GM18858 (cell line): Measurements from ENCODE around the gene DNAJB6.

Experiments
- ATAC-seq: cut with Tn5 transposase; IDR thresholded peaks from one replicate; pipeline ENCODE4 v1.9.1; 2021; ENCODE audit not compliant: unreplicated experiment

DNAJB6 gene

DNA sequence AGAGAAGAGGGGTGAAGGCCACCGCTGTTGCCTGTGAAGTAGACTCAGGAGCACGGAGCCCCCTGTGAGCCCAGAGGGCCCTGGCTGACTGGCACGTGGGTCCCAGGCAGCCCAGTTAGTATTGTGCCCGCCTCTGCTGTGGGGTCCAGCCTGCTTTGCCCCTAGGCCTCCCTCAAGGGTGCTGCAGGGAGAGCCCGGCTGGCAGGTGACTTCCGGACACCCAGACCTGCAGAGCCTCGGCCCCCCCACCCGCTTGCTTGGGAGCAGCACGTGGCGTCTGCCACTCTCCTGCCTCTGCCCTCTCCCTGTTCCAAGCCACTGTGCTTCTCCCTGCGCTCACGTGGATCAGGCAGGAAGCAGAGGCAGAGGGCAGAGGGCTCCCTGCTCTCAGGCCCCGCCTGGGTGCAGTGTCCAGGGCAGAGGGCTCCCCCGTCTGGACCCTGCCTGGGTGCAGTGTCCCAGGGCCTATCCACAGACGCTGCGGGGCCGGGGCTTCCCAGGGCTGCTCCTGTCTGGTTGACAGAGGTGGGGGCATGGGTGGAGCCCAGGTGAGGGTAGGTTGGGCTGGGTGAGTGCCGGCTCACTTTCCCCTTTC, 88.4 kb downstream of the DNAJB6 start:
- ATAC-seq = no peak

DNA sequence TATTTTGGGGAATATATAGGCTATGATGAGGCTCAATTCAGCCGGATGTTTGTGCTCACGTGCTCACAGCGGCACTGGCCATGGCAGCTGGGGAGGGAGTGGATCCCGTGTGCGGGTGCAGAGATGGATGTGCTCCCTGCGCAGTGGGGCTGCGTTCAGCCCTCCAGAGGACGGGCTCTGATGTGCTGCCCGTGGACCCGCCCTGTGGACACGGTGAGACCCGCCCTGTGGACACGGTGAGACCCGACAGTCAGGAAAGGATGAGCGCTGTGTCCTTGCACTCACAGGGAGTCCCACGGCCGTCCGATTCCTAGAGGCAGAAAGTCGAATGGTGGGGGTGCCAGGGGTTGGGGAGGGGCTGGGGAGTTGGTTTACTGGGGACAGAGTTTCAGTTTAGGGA, 89.0 kb downstream of the DNAJB6 start:
- no peak for ATAC-seq

DNA sequence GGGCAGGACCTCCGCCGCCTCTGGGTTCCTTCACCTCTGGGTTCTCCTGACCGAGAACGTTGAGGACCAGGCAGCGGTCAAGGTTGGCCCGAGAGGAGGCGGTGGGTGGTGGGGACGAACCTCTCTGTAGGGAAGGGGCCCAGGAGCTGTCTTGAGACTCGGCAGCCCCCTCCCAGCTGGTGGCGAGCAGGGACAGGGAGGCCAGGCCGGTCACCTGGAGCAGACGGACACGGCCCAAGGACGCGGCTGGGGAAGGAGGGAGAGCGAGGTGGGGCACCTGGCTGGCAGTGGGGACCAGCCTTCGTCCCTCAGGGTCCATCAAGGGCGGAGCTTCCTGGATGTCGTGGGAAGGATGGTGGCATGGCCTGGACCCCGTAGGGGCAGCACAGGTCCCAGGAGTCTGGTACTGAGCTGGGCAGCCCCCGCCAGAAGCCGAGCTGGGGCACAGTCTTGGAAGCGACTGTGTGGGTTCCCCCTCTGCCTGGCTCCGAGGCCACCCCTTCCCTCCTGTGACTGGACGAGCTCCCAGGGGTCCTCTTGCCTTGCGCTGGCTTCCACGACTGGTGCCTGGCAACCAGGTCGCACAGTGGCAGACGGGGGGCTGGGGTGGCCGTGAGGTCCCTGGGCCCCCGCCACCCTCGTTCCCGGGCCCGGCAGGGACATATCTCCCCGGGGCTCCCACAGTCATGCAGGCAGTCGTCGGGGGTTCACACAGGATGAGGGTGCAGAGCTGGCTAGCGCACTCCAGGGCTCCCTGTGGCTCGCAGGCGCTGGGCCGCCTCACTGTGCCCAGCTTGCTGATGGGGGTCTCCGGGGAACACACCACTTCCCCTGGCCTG, 89.9 kb downstream of the DNAJB6 start:
- no peak for ATAC-seq

DNA sequence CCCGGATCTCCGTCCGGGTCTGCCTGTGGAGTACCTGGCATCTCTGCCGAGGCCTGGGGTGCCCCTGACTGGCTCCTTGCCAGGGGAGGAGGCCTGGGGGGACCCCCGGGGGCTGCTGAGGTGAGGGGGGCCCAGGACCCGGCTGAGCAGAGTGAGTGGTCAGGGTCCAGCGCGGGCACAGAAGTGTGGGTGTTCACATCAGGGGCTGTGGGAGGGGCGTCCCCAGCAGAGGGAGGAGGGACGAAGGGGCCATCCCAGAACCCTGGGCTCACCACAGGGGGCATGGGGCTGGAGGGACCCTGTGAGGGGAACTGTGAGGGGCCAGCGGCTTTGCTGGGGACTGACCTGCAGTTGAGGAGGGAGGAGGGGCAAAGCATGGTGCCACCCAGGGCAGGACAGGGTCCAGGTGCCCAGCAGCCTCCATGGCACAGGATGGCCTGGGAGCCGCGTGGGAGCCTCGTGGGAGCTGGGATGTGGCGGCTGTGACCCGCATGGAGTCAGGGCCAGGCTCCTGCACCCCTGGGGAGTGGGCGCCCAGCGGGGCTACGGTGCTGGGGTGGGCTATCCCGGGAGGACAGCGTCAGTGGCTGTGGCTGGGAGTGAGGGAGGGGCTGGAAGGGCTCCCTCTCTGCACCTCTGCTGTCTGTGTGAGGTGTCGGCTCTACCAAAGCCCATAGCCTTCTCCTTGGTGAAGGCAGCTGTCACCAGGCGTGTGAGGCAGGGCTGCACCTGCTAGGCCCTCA, 91.2 kb downstream of the DNAJB6 start:
- ATAC-seq = no peak

DNA sequence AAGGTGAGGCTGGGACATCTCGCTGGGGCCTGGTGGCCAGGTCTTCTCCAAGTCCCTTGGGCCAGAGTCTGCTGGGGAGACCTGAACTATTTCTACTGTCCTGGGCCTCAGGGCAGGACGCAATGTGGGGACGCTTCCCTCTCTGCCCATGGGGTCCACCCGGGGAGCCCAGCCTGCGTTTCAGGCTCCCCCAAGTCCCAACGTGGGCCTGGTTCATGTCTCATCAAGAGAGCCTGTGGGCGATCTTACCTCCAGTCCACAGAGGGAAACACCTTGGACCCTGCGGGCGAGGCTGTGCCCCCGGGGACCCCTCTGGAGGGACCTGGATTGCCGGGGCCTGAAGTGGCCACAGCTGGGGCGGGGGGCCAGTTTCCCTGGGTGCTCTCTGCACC, 91.7 kb downstream of the DNAJB6 start:
- ATAC-seq = no peak

DNA sequence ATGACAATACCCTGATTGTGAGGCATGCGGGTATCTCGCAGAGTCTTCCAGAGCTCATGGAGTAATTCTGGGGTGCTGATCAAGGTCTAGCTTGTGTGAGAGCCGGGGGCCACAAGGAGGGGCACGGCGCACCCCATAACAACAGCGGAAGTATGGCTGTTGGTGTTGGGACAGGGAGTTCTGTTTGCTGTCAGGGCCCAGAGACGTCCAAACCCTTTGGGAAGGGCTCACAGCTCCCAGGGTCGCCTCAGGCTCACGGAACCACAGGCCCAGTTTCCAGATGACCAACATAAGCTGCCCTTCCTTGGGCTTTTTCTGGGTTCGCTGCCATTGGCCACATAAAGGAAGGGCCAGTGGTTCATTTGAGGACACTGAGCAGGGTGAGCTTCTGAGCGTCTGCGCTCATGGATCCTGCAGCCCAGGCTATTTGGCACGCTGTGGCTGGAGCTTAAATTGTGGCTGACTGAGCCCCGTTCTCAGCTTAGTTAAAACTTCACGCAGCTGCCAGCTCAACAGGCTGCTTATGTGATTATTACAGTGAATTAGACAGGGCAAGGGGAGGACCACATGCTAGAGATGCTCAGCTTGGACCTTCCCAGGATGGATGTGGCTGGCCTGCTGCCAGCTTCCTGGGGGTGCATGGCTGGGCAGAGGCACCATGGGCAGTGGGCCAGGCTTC, 92.3 kb downstream of the DNAJB6 start:
- ATAC-seq = no peak

DNA sequence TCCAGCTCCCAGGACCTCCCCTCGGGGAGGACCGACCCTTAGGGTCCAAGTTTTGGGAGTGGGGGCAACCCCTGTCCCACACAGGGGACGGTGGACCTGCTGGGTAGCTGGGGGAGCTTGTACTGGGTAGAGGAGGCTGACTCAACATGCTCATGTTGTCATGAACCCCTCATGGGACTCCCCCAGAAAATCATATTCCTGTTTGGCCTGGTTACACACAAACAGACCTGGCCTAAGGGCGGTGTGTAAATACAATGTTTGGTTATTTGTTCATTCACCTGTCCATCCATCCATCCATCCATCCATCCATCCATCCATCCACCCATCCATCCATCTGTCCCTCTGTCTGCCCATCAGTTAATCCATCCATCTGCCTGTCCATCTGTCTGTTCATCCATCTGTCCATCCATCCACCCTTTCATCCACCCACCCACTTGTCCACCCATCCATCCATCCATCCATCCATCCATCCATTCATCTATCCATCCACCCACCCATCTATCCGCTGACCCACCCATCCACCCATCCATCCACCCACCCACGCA, 92.9 kb downstream of the DNAJB6 start:
- ATAC-seq = no peak

DNA sequence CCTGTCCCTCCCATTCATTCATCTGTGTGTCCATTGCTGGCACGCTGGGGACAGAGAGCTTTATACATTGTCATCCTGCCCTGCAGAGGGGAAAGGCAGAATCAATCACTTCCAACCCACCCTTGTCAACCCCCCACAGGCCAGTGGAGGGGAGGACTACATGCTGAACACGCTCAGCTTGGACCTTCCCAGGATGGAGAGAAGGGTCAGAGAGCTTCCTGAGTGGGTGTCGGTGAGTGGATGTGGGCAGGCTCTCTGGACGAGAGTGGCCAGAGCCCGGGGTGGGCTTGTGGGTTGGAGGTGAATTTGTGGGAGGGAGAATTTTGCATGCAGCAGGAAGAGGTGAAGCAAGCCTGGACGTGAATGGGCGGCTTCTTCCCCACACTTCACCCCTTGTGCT, 93.9 kb downstream of the DNAJB6 start:
- ATAC-seq = no peak

DNA sequence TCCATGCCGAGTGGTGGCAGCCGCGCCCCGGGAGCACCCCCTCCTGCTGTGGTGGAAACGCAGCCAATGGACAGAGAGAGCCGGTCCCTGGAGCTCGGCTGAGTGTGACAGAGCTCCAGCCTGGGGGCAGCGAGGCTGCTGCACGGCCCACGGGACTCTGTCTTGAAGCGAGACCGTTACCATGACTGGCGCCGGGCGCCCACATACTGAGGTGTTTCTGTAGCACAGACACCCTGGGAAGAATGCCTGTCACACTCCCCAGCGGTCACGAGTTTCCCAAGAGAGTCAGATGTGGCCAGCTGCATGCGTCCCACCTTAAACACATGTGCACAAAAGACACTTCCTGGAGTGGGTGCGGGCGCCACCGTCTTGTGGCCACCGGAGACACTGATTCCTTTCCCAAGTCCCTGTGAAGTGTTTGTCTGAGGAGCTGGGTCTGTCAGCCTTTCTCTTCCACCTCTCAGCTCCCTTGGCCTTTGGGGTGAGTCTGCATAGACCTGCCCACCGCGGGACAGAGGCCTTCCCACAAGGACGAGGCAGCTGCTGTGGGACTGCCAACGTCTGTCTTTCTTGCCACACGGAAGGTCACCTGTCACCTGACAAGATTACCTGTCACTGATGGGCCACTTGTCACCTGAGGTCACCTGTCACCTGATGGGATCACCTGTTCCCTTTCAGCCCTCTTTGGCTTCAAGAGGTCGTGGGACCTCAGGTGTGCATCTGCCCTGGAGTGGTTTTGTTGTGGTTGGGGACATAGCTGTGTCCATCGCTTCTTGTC, 94.6 kb downstream of the DNAJB6 start:
- no peak for ATAC-seq

DNA sequence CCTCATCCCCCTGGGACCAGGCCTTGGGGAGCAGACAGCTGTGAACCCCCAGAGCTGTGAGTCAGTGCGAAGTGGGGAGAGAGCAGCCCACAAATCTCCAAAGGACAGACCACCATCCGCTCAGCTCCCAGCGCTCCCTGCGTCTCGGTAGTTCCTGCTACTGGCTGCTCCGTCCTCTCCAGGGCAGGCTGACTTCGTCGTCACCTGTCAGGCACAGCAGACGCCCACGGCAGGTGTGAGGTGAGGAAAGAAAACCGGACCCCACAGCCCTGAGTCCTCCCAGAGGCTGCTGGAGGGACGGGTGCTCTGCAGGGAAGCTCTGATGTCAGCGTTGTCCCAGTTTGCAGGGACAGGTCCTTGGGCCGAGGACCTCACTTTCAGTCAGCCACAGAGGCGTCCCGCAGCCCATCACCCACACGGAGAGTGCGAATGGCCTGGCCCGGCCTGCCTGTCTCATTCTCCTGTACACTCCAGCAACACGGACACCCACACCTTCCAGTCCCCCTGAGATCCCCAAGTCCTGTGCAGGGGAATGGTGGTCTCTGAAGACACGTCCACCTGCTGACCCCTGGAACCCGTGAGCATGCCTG, 95.2 kb downstream of the DNAJB6 start:
- no peak for ATAC-seq

DNA sequence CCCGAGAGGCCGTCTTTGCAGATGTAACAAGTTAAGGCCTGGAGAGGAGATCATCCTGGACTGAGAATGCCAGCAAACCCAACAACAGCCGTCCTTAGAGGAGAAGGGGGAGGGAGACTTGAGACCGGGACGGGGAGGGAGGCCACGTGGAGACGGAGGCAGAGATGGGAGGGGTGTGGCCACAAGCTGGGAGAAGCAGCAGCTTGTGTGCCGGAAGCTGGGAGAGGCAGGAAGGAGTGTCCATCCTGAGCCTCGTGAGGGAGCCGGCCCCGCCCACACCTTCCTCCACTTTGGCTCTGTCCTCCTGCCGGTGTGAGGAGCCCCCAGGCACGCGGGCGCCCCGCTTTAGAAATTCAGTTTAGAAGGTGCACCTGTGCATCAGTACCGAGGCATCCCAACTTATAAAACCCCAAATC, 95.7 kb downstream of the DNAJB6 start:
- ATAC-seq = no peak

DNA sequence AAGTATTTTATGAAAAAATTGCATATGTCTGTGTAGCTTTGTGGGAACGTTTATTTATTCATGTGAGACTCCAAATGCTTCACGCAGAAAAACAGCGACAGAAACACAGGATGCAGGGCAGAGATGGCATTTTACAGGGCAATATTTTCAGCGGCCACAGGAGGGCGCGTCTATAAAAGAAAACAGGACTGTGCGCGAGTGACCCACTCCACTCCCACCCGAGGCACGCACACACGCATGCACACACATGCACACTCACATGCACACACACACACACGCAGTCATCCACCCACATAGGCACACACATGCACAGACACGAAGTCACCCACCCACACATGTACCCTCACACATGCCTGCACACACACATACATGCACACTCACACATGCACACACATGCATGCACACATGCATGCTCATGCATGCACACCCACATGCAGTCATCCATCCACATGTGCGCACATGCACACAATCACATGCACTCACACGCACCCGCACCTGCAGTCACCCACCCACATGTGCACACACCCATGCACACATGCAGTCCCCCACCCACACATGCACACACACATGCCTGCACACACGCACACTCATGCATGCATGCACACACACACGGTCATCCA, 96.3 kb downstream of the DNAJB6 start:
- no peak for ATAC-seq

DNA sequence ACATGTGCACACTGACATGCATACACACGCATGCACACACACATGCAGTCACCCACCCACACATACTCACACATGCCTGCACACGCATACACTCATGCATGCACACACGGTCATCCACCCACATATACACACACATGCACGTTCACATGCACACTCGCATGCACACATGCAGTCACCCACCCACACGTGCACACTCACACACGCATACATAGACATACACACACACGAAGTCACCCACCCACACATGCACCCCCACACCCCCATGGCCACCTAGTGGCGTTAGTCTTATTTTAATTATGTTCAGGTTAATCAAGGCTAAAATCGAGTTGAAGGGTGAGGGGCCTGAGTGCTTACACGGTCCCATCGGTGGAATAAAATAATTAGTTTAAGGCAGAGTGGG, 96.8 kb downstream of the DNAJB6 start:
- no peak for ATAC-seq

DNA sequence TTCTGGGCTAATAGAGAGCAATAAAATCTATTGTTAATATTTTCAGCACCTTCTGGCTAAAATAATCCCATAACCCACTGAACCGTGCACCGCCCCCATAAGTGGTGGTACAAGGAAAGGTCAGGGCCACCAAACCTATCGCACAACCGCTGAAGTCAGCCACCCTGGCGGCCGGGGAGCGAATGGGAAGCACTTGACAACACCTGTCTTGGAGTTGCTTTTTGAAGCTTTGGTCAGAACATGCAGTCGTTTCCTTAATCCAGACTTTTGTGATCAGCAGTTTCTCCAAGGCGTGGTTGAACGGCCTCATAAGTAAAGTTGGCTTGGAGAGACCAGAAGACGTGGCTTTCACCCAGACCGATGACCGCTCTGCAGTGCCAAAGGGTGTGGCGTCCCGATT, 97.4 kb downstream of the DNAJB6 start:
- ATAC-seq = no peak

DNA sequence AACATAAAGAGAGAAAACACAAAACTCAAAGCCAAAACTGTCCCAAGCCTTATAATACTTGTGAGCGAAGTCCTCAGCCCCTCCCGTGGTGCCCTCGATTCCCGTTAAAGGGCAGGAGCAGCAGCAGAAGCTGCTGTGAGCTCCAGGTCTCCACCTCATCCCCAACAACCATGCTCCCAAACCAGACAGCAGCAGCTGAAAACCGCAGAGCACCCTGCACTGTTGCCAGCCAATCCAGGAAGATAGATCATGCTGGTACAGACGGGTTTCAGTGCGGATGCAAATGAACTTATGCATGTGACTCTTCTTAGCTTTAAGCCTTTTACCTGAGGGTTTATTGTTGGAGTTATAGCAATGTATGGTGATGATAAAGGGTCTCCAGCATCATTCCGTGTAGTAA, 97.9 kb downstream of the DNAJB6 start:
- no peak for ATAC-seq

DNA sequence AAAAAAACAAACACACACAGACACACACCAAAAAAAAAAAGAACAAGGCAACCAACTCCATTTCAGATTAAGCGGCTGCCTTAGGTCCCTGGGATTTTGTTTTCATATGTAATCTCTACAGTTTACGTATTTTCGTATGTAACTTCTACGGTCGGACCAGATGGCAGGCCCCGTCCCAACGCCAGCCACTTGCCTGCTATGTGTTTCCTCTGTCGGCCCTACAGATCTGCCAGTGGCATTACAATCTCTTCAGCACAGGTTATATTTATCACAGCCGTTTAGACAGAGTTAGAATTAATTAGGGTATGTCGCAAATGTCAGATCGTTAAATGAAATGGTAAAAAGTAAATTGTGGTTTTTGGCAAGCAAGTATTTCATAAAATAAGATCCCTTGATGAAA, 99.3 kb downstream of the DNAJB6 start:
- ATAC-seq = no peak

DNA sequence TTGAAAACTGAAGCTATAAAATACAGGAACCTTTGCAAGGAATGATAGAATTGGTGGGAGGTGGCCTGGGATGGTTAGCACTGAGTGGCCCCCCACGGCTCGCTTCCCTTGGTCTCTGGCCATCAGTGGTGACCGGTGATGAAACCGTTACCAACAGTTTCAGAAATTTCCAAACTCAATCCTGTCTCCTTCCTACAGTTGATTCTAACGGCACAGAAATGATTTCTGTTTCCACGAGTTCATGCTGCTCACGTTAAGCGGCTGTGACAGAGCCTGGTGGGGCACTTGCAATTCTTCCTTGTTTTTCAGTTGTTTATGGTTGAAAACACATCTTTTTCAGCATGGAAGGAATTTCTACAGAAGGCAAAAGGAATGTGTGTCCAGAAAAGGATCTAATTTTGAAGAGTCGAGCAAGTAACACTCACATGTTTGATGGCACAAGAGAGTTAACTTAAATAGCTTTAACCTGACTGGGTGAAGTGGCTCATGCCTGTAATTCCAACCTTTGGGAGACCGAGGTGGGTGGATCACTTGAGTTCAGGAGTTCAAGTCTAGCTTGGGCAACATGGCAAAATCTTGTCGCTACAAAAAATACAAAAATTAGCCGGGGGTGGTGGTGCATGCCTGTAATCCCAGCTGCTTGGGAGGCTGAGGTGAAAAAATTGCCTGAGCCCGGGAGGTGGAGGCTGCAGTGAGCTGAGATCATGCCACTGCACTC, 100.1 kb downstream of the DNAJB6 start:
- no peak for ATAC-seq

DNA sequence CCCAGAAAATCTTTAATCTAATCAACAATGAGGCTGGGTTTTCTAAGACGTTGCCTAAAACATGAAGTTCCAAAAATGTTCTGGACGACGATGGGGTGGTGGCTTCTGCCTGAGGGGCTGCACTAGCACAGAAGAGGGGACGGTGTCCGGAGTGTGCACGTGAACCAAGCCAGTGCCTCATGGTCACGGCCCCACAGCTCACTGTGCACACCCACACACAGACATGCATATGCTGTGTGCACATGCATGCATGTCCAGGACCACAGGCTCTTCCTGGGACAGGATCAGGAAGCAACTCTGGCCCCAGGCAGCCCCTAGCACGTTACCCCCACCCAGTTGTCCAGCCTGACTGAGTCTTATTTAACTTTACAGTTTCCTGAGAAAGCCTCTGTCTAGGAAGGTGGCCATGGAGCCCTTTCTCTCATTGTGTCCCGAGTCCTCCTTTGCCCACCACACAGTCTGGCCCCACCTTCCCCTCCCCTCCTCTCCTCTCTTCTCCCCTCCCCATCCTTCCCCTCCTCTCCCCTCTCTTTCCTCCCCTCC, 100.8 kb downstream of the DNAJB6 start:
- ATAC-seq = no peak
